Stomach (tissue), 9 donors: ENCODE data around the gene TLCD2. TPM values are rescaled to one million over a fixed set of nuclear protein-coding genes. Genes with fewer than 3 reads are reported as not detected.

Experiments used
- DNase-seq, 2 donors: peaks; one replicate each; pipeline versions ENCODE4 v3.0.0 to v3.0.0-alpha.2; 2013 to 2019
- H3K27ac ChIP-seq, 5 donors: fragments of 200-600 bp in 4 of 5; sonication (generic) in 4 of 5; one replicate each; pipeline ENCODE4 v1.5.1; 2013 to 2019; ENCODE audit warnings: mild to moderate bottlenecking in 1 of 5, moderate library complexity in 1 of 5
- H3K27me3 ChIP-seq, 3 donors: fragments of 200-600 bp; sonication (generic); one replicate each; pipeline ENCODE4 v1.5.1; 2017 to 2019; ENCODE audit warnings: mixed run types in 1 of 3
- H3K36me3 ChIP-seq, 4 donors: fragments of 200-600 bp; sonication (generic); 1 replicate in 3 of 4; 2 replicates in 1 of 4; pipeline ENCODE4 v1.5.1; 2016 to 2019
- H3K4me1 ChIP-seq, 4 donors: fragments of 200-600 bp; sonication (generic); one replicate each; pipeline ENCODE4 v1.5.1; 2016 to 2019
- H3K4me3 ChIP-seq, 4 donors: fragments of 200-600 bp; sonication (generic) in 3 of 4; one replicate each; pipeline ENCODE4 v1.5.1; 2016 to 2019; ENCODE audit warnings: mild to moderate bottlenecking in 1 of 4
- H3K9me3 ChIP-seq, 4 donors: fragments of 200-600 bp; sonication (generic); one replicate each; pipeline ENCODE4 v1.5.1; 2016 to 2019
- CTCF ChIP-seq, 7 experiments: fragments of 450-650 bp in 4 of 7; fragments of 200-600 bp in 3 of 7; sonication (generic) in 3 of 7; IDR thresholded peaks; one replicate each; pipeline ENCODE4 v1.5.1; 2016 to 2019; ENCODE audit warnings: antibody characterized with exemption in 7 of 7, control low read depth in 2 of 7, mild to moderate bottlenecking in 1 of 7
- EP300 ChIP-seq: sonication (generic); formaldehyde crosslinking; IDR thresholded peaks from one replicate; pipeline ENCODE4 v1.6.1; 2017; ENCODE audit warnings: antibody characterized with exemption
- POLR2A ChIP-seq, 4 donors: fragments of 450-650 bp; IDR thresholded peaks; one replicate each; pipeline ENCODE4 v1.6.1; 2016; ENCODE audit warnings: antibody characterized with exemption in 4 of 4, control low read depth in 2 of 4, mild to moderate bottlenecking in 1 of 4, moderate library complexity in 1 of 4
- POLR2AphosphoS5 ChIP-seq, 3 donors: sonication (generic); formaldehyde crosslinking; IDR thresholded peaks; one replicate each; pipeline ENCODE4 v1.6.1; 2016; ENCODE audit warnings: antibody characterized with exemption in 3 of 3
- WGBS, 5 donors: extraction: QIAGEN DNeasy Blood & Tissue Kit in 3 of 5; methylation state at CpG; one replicate each; pipeline versions ENCODE4 v1.1.5 to v1.1.7; 2013 to 2018; 5-methylcytosine and 5-hydroxymethylcytosine counted together
- intact Hi-C: fragments of 100-400 bp; cut with DNase I; formaldehyde crosslinking; loops from one replicate; pipeline ENCODE4 v1.15.1; 2023; ENCODE audit warnings: low total_unique reads
- polyA plus RNA-seq, 3 donors: library from polyadenylated mRNA; stranded (reverse); fragments of 200-250 nt; gene quantifications; one replicate each; pipeline ENCODE4 v1.2.3, GENCODE V29; 2013
- total RNA-seq, 5 donors: library from RNA; depleted of rRNA; stranded (reverse); fragments of >200 nt; gene quantifications; one replicate each; pipeline versions ENCODE4 v1.1.0 to v1.2.3, GENCODE V29; 2014 to 2016
- donor health status: healthy with polysubstance abuse.
- donor health status: Bipolar disorder and iron deficiency.
- donor health status: healthy.

TLCD2 gene
- total and polyA plus RNA-seq, 8 donors, result 2.8 to 9.6 (median 6.0) TPM

- Histone ChIP-seq H3K9me3 (no peaks in the 10 kb centered on the region), H3K4me1 (peaks cover 0 to 22% (median 16%) of the 10 kb centered on the region in 4 donors)
Observed at GRCh38 chr17:1736348-1737281, 26.4 kb upstream of the TLCD2 start.

GRCh38 chr17:1735834-1736347 lies 25.7 kb upstream of the TLCD2 start:
- TF ChIP-seq EP300 (no peak), POLR2AphosphoS5 (IDR thresholded peaks at IDR 0.05) (no peak), CTCF (IDR thresholded peaks at IDR 0.05) (no peak), POLR2A (IDR thresholded peaks at IDR 0.05) (no peak)
- H3K36me3 ChIP-seq, result peaks cover 34 to 75% (median 69%) of the 10 kb centered on the region in 4 donors
- DNase-seq, result peak in 1 of 2 donors; percentile 3
- H3K27me3 ChIP-seq, result no peaks in the 10 kb centered on the region
- intact Hi-C loops, result no loop called here
- H3K4me3 ChIP-seq, result no peak overlapping the region
- peaks cover 3 to 26% (median 19%) of the 10 kb centered on the region in 4 donors for H3K4me1 ChIP-seq
- H3K9me3 ChIP-seq, result no peaks in the 10 kb centered on the region
- 89 to 97% (median 91%) methylated on average over 14 to 17 of the region's 17 CpGs for WGBS, 5 donors
- H3K27ac ChIP-seq, result peak overlapping the region in 2 of 5 donors; percentile 5 to 50

More at GRCh38 chr17:1736348-1737281, 26.4 kb upstream of the TLCD2 start:
- H3K27me3 ChIP-seq, result no peaks in the 10 kb centered on the region
- 61 to 77% (median 71%) methylated on average over 19 to 25 of the region's 25 CpGs for WGBS, 5 donors
- H3K4me3 ChIP-seq, result no peak overlapping the region
- intact Hi-C loops, result no loop called here
- peak overlapping the region in 2 of 5 donors; percentile 5 to 50 for H3K27ac ChIP-seq
- peaks cover 31 to 68% (median 62%) of the 10 kb centered on the region in 4 donors for H3K36me3 ChIP-seq
- DNase-seq, result peak; percentile 46 to 79
- TF ChIP-seq EP300, result no peak
- no peak for TF ChIP-seq POLR2AphosphoS5 (IDR thresholded peaks at IDR 0.05)
- TF ChIP-seq CTCF (IDR thresholded peaks at IDR 0.05), result no peak
- no peak for TF ChIP-seq POLR2A (IDR thresholded peaks at IDR 0.05)

- 94 to 98% (median 97%) methylated on average over 8 to 10 of the region's 10 CpGs for WGBS, 5 donors
- peak overlapping the region in 1 of 5 donors; percentile 5 for H3K27ac ChIP-seq
Observed at GRCh38 chr17:1735418-1735817, 25.2 kb upstream of the TLCD2 start.

More at GRCh38 chr17:1735418-1735817, 25.2 kb upstream of the TLCD2 start:
- no peak for TF ChIP-seq POLR2A (IDR thresholded peaks at IDR 0.05)
- TF ChIP-seq POLR2AphosphoS5 (IDR thresholded peaks at IDR 0.05), result no peak
- TF ChIP-seq EP300, result no peak
- no peak for TF ChIP-seq CTCF (IDR thresholded peaks at IDR 0.05)
- Histone ChIP-seq H3K9me3 (no peaks in the 10 kb centered on the region), H3K27me3 (no peaks in the 10 kb centered on the region), H3K36me3 (peaks cover 38 to 80% (median 73%) of the 10 kb centered on the region in 4 donors), H3K4me3 (no peak overlapping the region), H3K4me1 (peaks cover 7 to 31% (median 21%) of the 10 kb centered on the region in 4 donors)
- intact Hi-C loops, result no loop called here
- no peak for DNase-seq
